ENCODE measurements around the gene IL23A.
"Not testable (repeated sequence)": the region's sequence is repeated elsewhere in the genome, so short reads cannot be mapped to it uniquely, and the experiment has no call there.

IL23A gene

GRCh38 chr12:56330936-56331490 lies 7.7 kb upstream of the IL23A start:
- Mint-ChIP-seq H3K36me3 (ENCODE audit: low read depth) (peaks cover 14% of the 10 kb centered on the region), H3K27ac (peak overlapping the region in 1 of 3 experiments; percentile 0), H3K27me3 (ENCODE audit: low read depth) (no peaks in the 10 kb centered on the region), H3K9me3 (no peaks in the 10 kb centered on the region), H3K4me3 (peak overlapping the region in 1 of 3 experiments; percentile 26), H3K4me1 (no peaks in the 10 kb centered on the region)
- no peak for TF ChIP-seq CTCF (IDR thresholded peaks at IDR 0.05; ENCODE audit: unreplicated experiment in 3 of 3)

DNA sequence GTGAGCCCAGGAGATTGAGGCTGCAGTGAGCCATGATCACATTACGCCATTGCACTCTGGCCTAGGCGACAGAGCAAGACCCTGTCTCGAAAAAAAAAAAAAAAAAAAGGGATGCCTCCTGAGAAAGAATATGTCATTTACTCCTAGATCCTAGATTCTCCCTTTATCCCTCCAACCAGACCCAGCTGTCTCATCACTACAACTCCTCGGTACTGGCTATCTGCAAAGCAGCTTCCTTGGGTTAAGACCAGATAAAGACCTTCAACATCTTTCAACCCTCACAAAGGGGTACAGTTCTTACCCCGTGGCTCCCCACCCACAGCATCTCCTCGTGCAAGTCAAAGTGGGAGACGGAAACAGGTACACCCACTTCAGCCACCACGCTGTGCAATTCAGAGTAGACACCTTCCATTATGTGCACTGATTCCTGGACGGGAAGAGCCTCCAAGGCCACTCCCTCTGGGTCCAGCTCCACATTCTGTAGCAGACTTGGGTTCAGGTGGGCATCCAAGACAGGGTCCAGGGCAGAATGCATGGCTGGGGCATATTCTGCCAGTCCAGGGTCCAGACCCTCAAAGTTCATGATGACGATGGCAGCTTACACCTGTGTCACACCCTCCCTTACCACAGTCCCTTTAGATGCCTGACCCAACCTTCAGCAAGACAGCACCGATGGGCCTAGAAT lies 6.0 kb upstream of the IL23A start:
- H3K27me3 Mint-ChIP-seq (ENCODE audit: low read depth): no peaks in the 10 kb centered on the region
- no peaks in the 10 kb centered on the region for H3K4me1 Mint-ChIP-seq
- peaks cover 2% of the 10 kb centered on the region for H3K36me3 Mint-ChIP-seq (ENCODE audit: low read depth)
- peak overlapping the region; percentile 99 for H3K27ac Mint-ChIP-seq
- TF ChIP-seq CTCF (IDR thresholded peaks at IDR 0.05; ENCODE audit: unreplicated experiment in 3 of 3): no peak
- peak overlapping the region; percentile 91 to 92 (median 92) for H3K4me3 Mint-ChIP-seq
- no peaks in the 10 kb centered on the region for H3K9me3 Mint-ChIP-seq

- no peaks in the 10 kb centered on the region for H3K36me3 Mint-ChIP-seq (ENCODE audit: low read depth)
- peak overlapping the region; percentile 99 for H3K27ac Mint-ChIP-seq
- H3K4me1 Mint-ChIP-seq: no peaks in the 10 kb centered on the region
- H3K9me3 Mint-ChIP-seq: no peaks in the 10 kb centered on the region
- no peaks in the 10 kb centered on the region for H3K27me3 Mint-ChIP-seq (ENCODE audit: low read depth)
- peak overlapping the region; percentile 91 to 92 (median 92) for H3K4me3 Mint-ChIP-seq
- no peak for TF ChIP-seq CTCF (IDR thresholded peaks at IDR 0.05; ENCODE audit: unreplicated experiment in 3 of 3)
Observed at GRCh38 chr12:56333197-56333678, 5.4 kb upstream of the IL23A start.

- H3K27me3 Mint-ChIP-seq (ENCODE audit: low read depth): peaks cover 3% of the 10 kb centered on the region
- H3K27ac Mint-ChIP-seq: peak within 1 kb of the TSS; percentile 99
- H3K4me3 Mint-ChIP-seq: peak within 1 kb of the TSS; percentile 91 to 92 (median 92)
- no peaks in the 10 kb centered on the region for H3K4me1 Mint-ChIP-seq
- peak; percentile 33 to 69 (median 61) for TF ChIP-seq CTCF (IDR thresholded peaks at IDR 0.05; ENCODE audit: unreplicated experiment in 3 of 3)
- no peaks in the 10 kb centered on the region for H3K9me3 Mint-ChIP-seq
- H3K36me3 Mint-ChIP-seq (ENCODE audit: low read depth): no peaks in the 10 kb centered on the region
Observed at GRCh38 chr12:56333679-56334489, 4.8 kb upstream of the IL23A start, which contains the start of gene PAN2. PAN2 (minus strand) TSS chr12:56334000; CDS start chr12:56333094, 906 bp downstream.

- H3K36me3 Mint-ChIP-seq (ENCODE audit: low read depth): no peaks in the 10 kb centered on the region
- TF ChIP-seq CTCF (IDR thresholded peaks at IDR 0.05; ENCODE audit: unreplicated experiment in 3 of 3): no peak
- peak overlapping the region; percentile 99 for H3K27ac Mint-ChIP-seq
- H3K9me3 Mint-ChIP-seq: no peaks in the 10 kb centered on the region
- peaks cover 4% of the 10 kb centered on the region for H3K27me3 Mint-ChIP-seq (ENCODE audit: low read depth)
- H3K4me1 Mint-ChIP-seq: no peaks in the 10 kb centered on the region
- peak overlapping the region; percentile 91 to 92 (median 92) for H3K4me3 Mint-ChIP-seq
Observed at GRCh38 chr12:56334490-56334793, 4.2 kb upstream of the IL23A start.

DNA sequence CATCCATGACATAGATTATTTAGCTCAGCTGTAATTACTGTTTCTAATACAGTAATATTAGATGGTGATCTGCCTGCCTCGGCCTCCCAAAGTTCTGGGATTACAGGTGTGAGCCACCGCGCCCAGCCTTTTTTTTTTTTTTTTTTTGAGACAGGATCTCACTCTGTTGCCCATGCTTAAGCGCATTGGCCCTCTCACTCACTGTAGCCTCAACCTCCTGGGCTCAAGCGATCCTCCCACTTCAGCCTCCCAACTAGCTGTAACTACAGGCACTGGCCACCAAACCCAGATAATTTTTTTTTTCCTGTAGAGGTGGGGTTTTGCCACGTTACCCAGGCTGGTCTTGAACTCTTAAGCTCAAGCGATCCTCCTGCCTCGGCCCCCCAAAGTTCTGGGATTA lies 3.2 kb upstream of the IL23A start:
- not testable (repeated sequence) for H3K36me3 Mint-ChIP-seq (ENCODE audit: low read depth); H3K4me1 Mint-ChIP-seq

More for the DNA sequence above, 3.2 kb upstream of the IL23A start:
- not testable (repeated sequence) for H3K27me3 Mint-ChIP-seq (ENCODE audit: low read depth); H3K27ac Mint-ChIP-seq; H3K9me3 Mint-ChIP-seq
- H3K4me3 Mint-ChIP-seq: peak overlapping the region in 1 of 3 experiments; percentile 40

Data from nephron (organoid).